Cardiac septum (tissue), 1 donor: Measurements from ENCODE around the gene PLEKHA5. TPM values are rescaled to one million over a fixed set of nuclear protein-coding genes. Genes with fewer than 3 reads are reported as not detected.
A peak's percentile ranks its signal among the peaks of the same experiment; 100 is the strongest.
"Not testable (repeated sequence)": the region's sequence is repeated elsewhere in the genome, so short reads cannot be mapped to it uniquely, and the experiment has no call there.

ENCODE experiments used
- DNase-seq: peaks from one replicate; pipeline ENCODE4 v3.0.0-alpha.2; 2020; ENCODE audit warnings: low spot score
- intact Hi-C: fragments of 100-400 bp; cut with DNase I; formaldehyde crosslinking; loops from one replicate; pipeline ENCODE4 v1.14.0; 2022
- long read RNA-seq: library from polyadenylated mRNA; unstranded; transcript quantifications from one replicate; pipeline ENCODE4 v2.0.0, GENCODE V29; 2021
- total RNA-seq: library from RNA; stranded (reverse); fragmentation: NEBNext Ultra II Directional; extraction: Animal tissue kit (Norgen Biotek cat#: 25700); gene quantifications from one replicate; pipeline ENCODE4 v1.2.1, GENCODE V29; 2021
- donor health status: DM: no; HTN: no; CAD: no.

Gene PLEKHA5, protein sequence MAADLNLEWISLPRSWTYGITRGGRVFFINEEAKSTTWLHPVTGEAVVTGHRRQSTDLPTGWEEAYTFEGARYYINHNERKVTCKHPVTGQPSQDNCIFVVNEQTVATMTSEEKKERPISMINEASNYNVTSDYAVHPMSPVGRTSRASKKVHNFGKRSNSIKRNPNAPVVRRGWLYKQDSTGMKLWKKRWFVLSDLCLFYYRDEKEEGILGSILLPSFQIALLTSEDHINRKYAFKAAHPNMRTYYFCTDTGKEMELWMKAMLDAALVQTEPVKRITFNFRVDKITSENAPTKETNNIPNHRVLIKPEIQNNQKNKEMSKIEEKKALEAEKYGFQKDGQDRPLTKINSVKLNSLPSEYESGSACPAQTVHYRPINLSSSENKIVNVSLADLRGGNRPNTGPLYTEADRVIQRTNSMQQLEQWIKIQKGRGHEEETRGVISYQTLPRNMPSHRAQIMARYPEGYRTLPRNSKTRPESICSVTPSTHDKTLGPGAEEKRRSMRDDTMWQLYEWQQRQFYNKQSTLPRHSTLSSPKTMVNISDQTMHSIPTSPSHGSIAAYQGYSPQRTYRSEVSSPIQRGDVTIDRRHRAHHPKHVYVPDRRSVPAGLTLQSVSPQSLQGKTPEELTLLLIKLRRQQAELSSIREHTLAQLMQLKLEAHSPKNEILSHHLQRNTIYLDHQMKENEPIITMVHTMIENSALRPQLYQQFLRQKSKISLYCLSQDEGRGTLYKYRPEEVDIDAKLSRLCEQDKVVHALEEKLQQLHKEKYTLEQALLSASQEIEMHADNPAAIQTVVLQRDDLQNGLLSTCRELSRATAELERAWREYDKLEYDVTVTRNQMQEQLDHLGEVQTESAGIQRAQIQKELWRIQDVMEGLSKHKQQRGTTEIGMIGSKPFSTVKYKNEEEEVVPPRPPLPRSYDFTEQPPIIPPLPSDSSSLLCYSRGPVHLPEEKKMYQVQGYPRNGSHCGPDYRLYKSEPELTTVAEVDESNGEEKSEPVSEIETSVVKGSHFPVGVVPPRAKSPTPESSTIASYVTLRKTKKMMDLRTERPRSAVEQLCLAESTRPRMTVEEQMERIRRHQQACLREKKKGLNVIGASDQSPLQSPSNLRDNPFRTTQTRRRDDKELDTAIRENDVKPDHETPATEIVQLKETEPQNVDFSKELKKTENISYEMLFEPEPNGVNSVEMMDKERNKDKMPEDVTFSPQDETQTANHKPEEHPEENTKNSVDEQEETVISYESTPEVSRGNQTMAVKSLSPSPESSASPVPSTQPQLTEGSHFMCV
- 65.4 TPM for total RNA-seq
- long read RNA-seq, full-length matches to known transcripts: 30 of 103 reads
- long read RNA-seq, partial matches to known transcripts: 46 of 103 reads
- long read RNA-seq, other reads (novel, unspliced or antisense): 27 of 103 reads

DNA sequence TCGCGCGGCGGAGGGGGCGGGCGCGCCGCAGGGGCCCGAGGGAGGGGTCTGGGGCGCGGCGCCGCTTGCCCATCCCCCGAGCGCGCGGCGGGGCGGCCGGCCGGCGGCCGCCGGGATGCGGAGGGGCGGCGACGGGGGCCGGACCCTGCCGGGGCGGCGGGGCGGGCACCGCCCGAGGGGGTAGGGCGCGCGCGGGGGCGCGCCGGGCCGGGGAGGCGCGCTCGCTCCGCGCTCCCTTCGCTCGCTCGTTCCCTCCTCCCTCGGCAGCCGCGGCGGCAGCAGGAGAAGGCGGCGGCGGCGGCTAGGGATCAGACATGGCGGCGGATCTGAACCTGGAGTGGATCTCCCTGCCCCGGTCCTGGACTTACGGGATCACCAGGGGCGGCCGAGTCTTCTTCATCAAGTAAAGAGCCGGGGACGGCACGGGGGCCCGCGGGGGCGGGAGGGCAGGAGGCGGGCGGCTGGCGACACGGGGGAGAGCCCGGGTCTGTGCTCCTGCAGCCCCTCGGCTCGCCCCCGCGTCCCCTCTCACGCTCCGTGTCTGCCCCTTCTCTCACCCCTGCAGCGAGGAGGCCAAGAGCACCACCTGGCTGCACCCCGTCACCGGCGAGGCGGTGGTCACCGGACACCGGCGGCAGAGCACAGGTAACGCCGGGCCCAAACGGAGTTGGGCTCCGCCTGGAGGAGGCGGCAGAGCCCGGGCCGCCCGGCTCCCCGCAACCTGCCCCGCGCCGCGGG, at the start of gene PLEKHA5:
Gene PLEKHA5 (plus strand): TSS at position 248 of the 738 bp plus-strand sequence. CDS start 67 bp downstream, at position 315.
- DNase-seq: peak; percentile 84
- intact Hi-C loops: loop anchor here (2.0 kb wide), 2 partner anchors 47 to 55 kb away; no protein-coding TSS in a partner anchor

- intact Hi-C loops: no loop called here
- no peak for DNase-seq
These were observed 48.6 kb upstream of the PLEKHA5 start for GRCh38 chr12:19080918-19081317.

- no peak for DNase-seq
- intact Hi-C loops: no loop called here
These were observed 47.1 kb upstream of the PLEKHA5 start for GRCh38 chr12:19082365-19082911.

GRCh38 chr12:19084547-19084946, 45.0 kb upstream of the PLEKHA5 start:
- DNase-seq: no peak
- intact Hi-C loops: no loop called here

DNA sequence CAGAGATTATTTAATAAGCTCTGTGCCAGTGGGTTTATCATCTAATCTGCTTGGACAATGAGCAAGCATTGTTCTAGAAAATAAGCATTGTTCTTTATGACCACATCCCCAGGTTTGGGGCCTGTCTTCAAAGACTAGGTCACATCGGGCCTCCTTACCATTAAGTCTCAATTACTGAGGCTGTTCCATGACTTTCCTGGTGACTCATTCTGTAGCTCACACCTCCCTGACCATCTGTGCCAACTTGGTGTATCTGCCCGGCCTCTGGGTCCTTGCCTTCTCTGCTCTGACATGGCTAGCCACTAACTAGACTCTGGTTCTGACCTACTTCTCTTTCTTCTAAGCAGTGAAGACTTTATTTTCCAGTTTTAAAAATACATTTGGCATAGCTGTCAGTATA, 44.4 kb upstream of the PLEKHA5 start:
- intact Hi-C loops: no loop called here
- no peak for DNase-seq

GRCh38 chr12:19088606-19089005, 40.9 kb upstream of the PLEKHA5 start:
- DNase-seq: no peak
- intact Hi-C loops: no loop called here

DNA sequence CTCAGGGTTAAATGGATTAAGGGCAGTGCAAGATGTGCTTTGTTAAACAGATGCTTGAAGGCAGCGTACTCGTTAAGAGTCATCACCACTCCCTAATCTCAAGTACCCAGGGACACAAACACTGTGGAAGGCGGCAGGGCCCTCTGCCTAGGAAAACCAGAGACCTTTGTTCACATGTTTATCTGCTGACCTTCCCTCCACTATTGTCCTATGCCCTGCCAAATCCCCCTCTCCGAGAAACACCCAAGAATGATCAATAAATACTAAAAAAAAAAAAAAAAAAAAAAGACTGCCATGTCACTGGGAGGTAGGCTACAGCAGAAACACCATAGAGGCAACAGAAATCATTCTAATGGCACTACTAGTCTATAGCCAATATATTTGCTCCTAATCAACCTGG, 37.1 kb upstream of the PLEKHA5 start:
- intact Hi-C loops: loop anchor here (10.0 kb wide), 1 partner anchor 58 kb away; no protein-coding TSS in a partner anchor
- not testable (repeated sequence) for DNase-seq

GRCh38 chr12:19093218-19093617, 36.3 kb upstream of the PLEKHA5 start:
- no peak for DNase-seq
- intact Hi-C loops: loop anchor here (10.0 kb wide), 1 partner anchor 58 kb away; no protein-coding TSS in a partner anchor

GRCh38 chr12:19095331-19095730, 34.2 kb upstream of the PLEKHA5 start:
- no peak for DNase-seq
- intact Hi-C loops: loop anchor here (10.0 kb wide), 1 partner anchor 61 kb away; no protein-coding TSS in a partner anchor

GRCh38 chr12:19095756-19096480, 33.6 kb upstream of the PLEKHA5 start:
- intact Hi-C loops: loop anchor here (10.0 kb wide), 1 partner anchor 61 kb away; no protein-coding TSS in a partner anchor
- DNase-seq: no peak

DNA sequence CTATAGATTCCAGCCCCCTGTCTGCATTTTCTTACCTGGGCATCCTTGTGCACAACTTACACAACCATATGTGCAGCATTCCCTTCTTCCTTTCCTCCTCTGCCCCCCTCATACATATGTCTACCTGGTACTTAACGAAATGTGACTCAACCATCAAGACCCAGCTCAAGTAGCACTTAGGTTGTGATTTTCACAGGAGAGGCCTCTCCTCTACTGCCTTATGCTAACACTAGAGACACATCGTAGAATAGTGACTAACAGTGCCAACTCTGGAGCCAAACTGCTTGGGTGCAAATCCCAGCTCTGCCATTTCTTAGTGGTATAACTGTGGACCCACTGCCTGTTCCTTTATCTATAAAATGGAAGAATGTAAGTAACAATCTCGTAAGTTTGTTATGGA, 24.1 kb upstream of the PLEKHA5 start:
- intact Hi-C loops: no loop called here
- DNase-seq: no peak

- intact Hi-C loops: no loop called here
- DNase-seq: no peak
These were observed 21.8 kb upstream of the PLEKHA5 start for GRCh38 chr12:19107750-19108149.

GRCh38 chr12:19110221-19110940, 19.2 kb upstream of the PLEKHA5 start:
- DNase-seq: no peak
- intact Hi-C loops: no loop called here

GRCh38 chr12:19113464-19113863, 16.1 kb upstream of the PLEKHA5 start:
- intact Hi-C loops: no loop called here
- DNase-seq: no peak

- intact Hi-C loops: no loop called here
These were observed 14.2 kb upstream of the PLEKHA5 start for GRCh38 chr12:19115285-19115684.

DNA sequence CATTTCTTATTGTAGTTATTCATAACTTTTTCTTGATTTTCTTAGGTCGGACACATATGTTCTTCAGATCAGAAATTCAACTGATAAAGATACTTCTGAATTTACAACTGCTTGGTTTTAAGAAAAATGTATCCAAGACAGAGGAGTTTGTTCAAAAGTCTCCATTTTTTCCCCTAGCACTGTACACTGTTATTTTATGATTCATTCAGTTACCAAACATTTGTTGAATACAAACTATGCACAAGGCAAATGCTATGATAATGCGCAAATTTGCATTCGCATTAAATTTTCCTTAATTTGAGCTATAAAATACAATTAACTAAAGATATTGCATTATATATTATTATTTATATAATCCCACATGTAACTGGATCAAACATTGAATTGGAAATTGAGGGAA, 10.1 kb upstream of the PLEKHA5 start:
- intact Hi-C loops: no loop called here
- no peak for DNase-seq

More at GRCh38 chr12:19115285-19115684, 14.2 kb upstream of the PLEKHA5 start:
- DNase-seq: no peak

- DNase-seq: no peak
- intact Hi-C loops: no loop called here
These were observed 8.7 kb upstream of the PLEKHA5 start for GRCh38 chr12:19120795-19121194.
